Chondrocyte (in vitro differentiated cells): ENCODE measurements around the gene CD164L2. TPM values are rescaled to one million over a fixed set of nuclear protein-coding genes. Genes with fewer than 3 reads are reported as not detected.

Experiments used
- DNase-seq: peaks from one replicate; pipeline ENCODE4 v3.0.0; 2021; ENCODE audit warnings: mixed read lengths, low spot score
- H3K27ac Mint-ChIP-seq: one replicate; pipeline ENCODE4 v1.8.0; 2021; ENCODE audit warnings: mild to moderate bottlenecking, moderate library complexity, mixed read lengths; ENCODE audit not compliant: unreplicated experiment
- H3K27me3 Mint-ChIP-seq: 2 replicates; pipeline ENCODE4 v1.8.0; 2021; ENCODE audit warnings: low read depth, mixed read lengths
- H3K36me3 Mint-ChIP-seq: 2 replicates; pipeline ENCODE4 v1.8.0; 2021; ENCODE audit warnings: low read depth, mixed read lengths
- H3K4me1 Mint-ChIP-seq: 2 replicates; pipeline ENCODE4 v1.8.0; 2021; ENCODE audit warnings: low read depth, mild to moderate bottlenecking, mixed read lengths
- H3K4me3 Mint-ChIP-seq: one replicate; pipeline ENCODE4 v1.8.0; 2021; ENCODE audit warnings: mild to moderate bottlenecking, moderate library complexity, mixed read lengths; ENCODE audit not compliant: unreplicated experiment
- H3K9me3 Mint-ChIP-seq: 2 replicates; pipeline ENCODE4 v1.8.0; 2021; ENCODE audit warnings: low read depth, mixed read lengths
- total RNA-seq: library from RNA; stranded (reverse); gene quantifications from 3 replicates; pipeline ENCODE4 v1.2.1, GENCODE V29; 2021
- TF ChIP-seq, protein P1 (sequence below): fragments of 200-600 bp; sonication (generic); IDR thresholded peaks from 2 replicates; pipeline ENCODE4 v1.5.0; 2021; ENCODE audit warnings: antibody characterized with exemption, mild to moderate bottlenecking, moderate library complexity

Gene CD164L2
- total RNA-seq, 1 donor from 2014 or later: not detected

DNA sequence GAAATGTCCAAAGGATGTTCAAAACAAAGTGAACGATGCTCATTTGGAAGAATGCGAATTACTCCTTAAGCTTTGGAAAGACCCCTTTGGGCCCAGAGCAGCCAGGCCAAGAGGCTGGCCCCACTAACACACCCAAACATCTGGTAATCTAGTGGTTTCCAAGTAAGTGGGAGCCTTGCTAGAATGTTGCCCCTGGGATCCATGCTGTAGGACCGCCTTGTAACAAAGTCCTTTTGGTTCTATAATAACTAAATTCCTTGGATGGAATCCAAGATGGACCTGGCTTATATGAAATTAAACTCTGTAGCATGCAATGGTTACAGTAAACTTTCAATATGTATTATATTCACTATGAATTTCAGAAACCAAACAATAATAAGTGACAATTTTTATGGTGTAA, 34.6 kb upstream of the CD164L2 start:
- H3K4me3 Mint-ChIP-seq: no peak overlapping the region
- H3K4me1 Mint-ChIP-seq: peaks cover 48% of the 10 kb centered on the region
- peaks cover 28% of the 10 kb centered on the region for H3K36me3 Mint-ChIP-seq
- no peak for DNase-seq
- no peaks in the 10 kb centered on the region for H3K27me3 Mint-ChIP-seq
- no peaks in the 10 kb centered on the region for H3K9me3 Mint-ChIP-seq
- peak overlapping the region; percentile 98 for H3K27ac Mint-ChIP-seq
- TF ChIP-seq, protein P1, sequence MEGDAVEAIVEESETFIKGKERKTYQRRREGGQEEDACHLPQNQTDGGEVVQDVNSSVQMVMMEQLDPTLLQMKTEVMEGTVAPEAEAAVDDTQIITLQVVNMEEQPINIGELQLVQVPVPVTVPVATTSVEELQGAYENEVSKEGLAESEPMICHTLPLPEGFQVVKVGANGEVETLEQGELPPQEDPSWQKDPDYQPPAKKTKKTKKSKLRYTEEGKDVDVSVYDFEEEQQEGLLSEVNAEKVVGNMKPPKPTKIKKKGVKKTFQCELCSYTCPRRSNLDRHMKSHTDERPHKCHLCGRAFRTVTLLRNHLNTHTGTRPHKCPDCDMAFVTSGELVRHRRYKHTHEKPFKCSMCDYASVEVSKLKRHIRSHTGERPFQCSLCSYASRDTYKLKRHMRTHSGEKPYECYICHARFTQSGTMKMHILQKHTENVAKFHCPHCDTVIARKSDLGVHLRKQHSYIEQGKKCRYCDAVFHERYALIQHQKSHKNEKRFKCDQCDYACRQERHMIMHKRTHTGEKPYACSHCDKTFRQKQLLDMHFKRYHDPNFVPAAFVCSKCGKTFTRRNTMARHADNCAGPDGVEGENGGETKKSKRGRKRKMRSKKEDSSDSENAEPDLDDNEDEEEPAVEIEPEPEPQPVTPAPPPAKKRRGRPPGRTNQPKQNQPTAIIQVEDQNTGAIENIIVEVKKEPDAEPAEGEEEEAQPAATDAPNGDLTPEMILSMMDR: no peak

DNA sequence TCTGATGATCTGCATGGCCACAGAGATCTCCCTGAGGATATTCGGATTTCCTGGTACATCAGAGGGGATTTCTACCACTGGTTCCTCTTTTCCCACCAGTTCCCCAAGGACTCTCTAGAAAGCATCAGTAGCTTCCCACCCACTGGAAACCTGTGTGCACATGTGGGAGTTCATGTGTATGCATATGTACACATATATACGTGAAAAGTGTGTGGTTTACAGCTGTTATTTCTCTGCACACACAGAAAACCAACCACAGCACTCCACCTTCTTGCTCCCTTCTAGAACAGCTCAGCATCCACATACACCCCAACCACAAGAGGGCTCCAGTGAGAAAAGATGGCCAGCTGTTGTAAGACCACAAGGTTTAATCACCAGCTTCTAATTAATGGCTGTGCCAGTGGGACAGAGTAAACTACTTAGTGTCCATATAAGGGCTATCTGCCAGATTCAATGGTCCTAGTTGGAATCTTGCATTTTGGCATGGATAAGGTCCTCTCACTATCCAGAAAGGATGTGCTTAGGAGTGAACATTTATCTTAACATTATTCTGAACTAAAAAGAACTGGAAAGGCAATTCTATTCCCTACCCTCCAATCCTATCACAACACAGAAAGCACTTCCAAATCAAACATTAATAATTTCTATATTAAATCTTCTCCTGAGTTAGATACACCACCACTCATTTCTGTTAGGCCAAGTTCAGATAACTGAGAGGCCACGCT, 33.4 kb upstream of the CD164L2 start:
- Mint-ChIP-seq H3K4me1 (peaks cover 43% of the 10 kb centered on the region), H3K4me3 (no peak overlapping the region), H3K27ac (peak overlapping the region; percentile 98), H3K27me3 (no peaks in the 10 kb centered on the region), H3K9me3 (no peaks in the 10 kb centered on the region), H3K36me3 (peaks cover 33% of the 10 kb centered on the region)
- no peak for DNase-seq
- TF ChIP-seq, protein P1: peak; percentile 81

DNA sequence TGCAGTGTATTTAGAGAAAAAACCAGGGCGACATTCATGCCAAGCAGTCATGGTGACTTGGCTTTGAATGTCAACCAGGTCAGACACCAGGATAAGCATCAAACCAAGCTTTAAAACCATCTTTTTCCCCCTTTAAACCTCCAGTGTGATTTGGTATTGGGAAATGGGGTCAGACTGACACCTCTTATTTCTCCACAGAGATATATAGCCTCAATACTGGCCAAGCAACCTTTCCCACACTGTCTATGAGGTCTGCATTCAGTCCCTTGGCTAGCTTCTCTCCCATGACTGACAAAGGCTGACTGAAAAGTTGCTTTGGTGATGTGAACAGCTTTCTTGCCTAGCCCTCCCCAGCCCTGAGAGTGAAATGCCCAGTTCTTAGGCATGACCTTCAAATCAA, 31.0 kb upstream of the CD164L2 start:
- no peaks in the 10 kb centered on the region for H3K9me3 Mint-ChIP-seq
- H3K27me3 Mint-ChIP-seq: no peaks in the 10 kb centered on the region
- peaks cover 22% of the 10 kb centered on the region for H3K4me1 Mint-ChIP-seq
- TF ChIP-seq, protein P1: no peak
- peaks cover 37% of the 10 kb centered on the region for H3K36me3 Mint-ChIP-seq
- no peak overlapping the region for H3K4me3 Mint-ChIP-seq
- no peak for DNase-seq
- H3K27ac Mint-ChIP-seq: no peak overlapping the region

DNA sequence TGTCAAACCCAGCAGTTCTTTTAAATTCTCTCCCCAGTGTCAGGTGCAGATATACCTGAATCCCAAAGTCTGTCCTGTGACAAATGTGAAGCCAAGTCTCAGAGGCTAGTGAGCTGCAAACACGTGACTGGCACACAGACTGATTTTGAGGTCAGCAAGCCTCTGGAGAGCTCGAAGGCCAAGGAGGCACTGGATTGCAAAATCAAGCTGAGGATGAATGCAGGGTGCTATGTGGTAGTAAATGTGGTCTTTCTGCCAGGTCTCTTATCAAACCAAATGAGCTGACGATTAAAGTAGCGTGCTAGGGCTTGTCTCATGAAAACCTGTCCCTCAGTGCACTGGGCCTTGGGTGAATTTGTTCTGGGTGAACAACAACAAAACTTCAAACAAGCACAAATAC, 29.9 kb upstream of the CD164L2 start:
- Mint-ChIP-seq H3K27me3 (no peaks in the 10 kb centered on the region), H3K27ac (no peak overlapping the region), H3K36me3 (peaks cover 45% of the 10 kb centered on the region), H3K4me3 (no peak overlapping the region), H3K4me1 (peaks cover 11% of the 10 kb centered on the region), H3K9me3 (no peaks in the 10 kb centered on the region)
- TF ChIP-seq, protein P1: no peak
- DNase-seq: no peak

DNA sequence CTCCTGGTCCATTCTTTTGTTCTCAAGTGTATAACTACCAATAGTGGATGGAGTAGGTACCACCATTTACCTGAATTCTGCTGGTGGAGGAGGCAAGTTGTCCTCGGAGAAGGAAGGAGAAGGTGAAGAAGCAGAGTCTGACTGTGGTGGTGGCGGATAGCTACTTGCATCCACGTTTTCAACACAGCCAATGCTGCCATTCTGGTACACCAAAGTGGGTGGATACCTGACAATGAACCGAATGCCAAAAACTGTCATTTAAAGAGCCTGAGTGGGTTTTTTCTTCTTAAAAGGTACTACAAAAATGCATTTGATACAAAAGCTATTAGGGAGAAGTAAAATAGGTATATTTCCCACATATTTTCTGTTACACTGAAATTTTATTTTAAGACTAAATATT, 29.4 kb upstream of the CD164L2 start:
- peaks cover 48% of the 10 kb centered on the region for H3K36me3 Mint-ChIP-seq
- DNase-seq: no peak
- TF ChIP-seq, protein P1: no peak
- H3K4me1 Mint-ChIP-seq: peaks cover 6% of the 10 kb centered on the region
- H3K27ac Mint-ChIP-seq: no peak overlapping the region
- no peaks in the 10 kb centered on the region for H3K27me3 Mint-ChIP-seq
- H3K4me3 Mint-ChIP-seq: no peak overlapping the region
- H3K9me3 Mint-ChIP-seq: no peaks in the 10 kb centered on the region
